Neural cell (in vitro differentiated cells): ENCODE measurements around the gene TSSC4.

Source experiments
- CTCF ChIP-seq: fragments of 450-650 bp; IDR thresholded peaks from 2 replicates; pipeline ENCODE4 v1.5.1; 2014; ENCODE audit warnings: antibody characterized with exemption, mild to moderate bottlenecking, moderate library complexity; ENCODE audit not compliant: poor library complexity, severe bottlenecking
- EP300 ChIP-seq: fragments of 450-650 bp; conservative IDR thresholded peaks from 2 replicates; pipeline ENCODE4 v1.6.1; 2014; ENCODE audit warnings: antibody characterized with exemption, mild to moderate bottlenecking, moderate library complexity; ENCODE audit not compliant: poor library complexity, severe bottlenecking
- EZH2 ChIP-seq: fragments of 200-600, 300-800 bp; shearing (Covaris generic), sonication (generic); IDR thresholded peaks from 2 replicates; pipeline ENCODE4 v1.6.1; 2014; ENCODE audit warnings: antibody characterized with exemption, low read length, borderline replicate concordance, mild to moderate bottlenecking; ENCODE audit not compliant: insufficient read depth, poor library complexity, severe bottlenecking

- peak; percentile 100 for TF ChIP-seq CTCF
- no peak for TF ChIP-seq EZH2
- peak; percentile 84 for TF ChIP-seq EP300
These were observed at the start of gene TSSC4 for GRCh38 chr11:2400069-2400761.
